Neural cell (in vitro differentiated cells): ENCODE data around the gene ANO1. TPM values are rescaled to one million over a fixed set of nuclear protein-coding genes. Genes with fewer than 3 reads are reported as not detected.

Experiments used
- H2AFZ ChIP-seq: fragments of 200-600, 300-800 bp; sonication (generic), shearing (Covaris generic); 2 replicates; pipeline ENCODE4 v1.6.0; 2014; ENCODE audit warnings: low read depth, mild to moderate bottlenecking, antibody characterized with exemption, low read length, moderate library complexity
- H3F3A ChIP-seq: fragments of 200-600 bp; shearing (Covaris generic); 2 replicates; pipeline ENCODE4 v1.6.1; 2016; ENCODE audit warnings: mild to moderate bottlenecking, moderate library complexity, mixed read lengths, antibody characterized with exemption, low read length; ENCODE audit not compliant: insufficient read depth, poor library complexity, severe bottlenecking
- H3K27ac ChIP-seq: fragments of 200-600, 300-800 bp; sonication (generic), shearing (Covaris generic); 2 replicates; pipeline ENCODE4 v1.5.1; 2014; ENCODE audit warnings: mild to moderate bottlenecking, low read length, moderate library complexity
- H3K27me3 ChIP-seq: fragments of 300-800, 200-600 bp; sonication (generic), shearing (Covaris generic); 2 replicates; pipeline ENCODE4 v1.6.0; 2014; ENCODE audit warnings: mild to moderate bottlenecking, low read depth, low read length, moderate library complexity; ENCODE audit not compliant: insufficient read depth
- H3K36me3 ChIP-seq: fragments of 300-800, 200-600 bp; sonication (generic), shearing (Covaris generic); 2 replicates; pipeline ENCODE4 v1.5.1; 2014; ENCODE audit warnings: mild to moderate bottlenecking, antibody characterized with exemption, low read length, moderate library complexity; ENCODE audit not compliant: insufficient read depth
- H3K4me2 ChIP-seq: fragments of 300-800, 200-600 bp; sonication (generic), shearing (Covaris generic); 2 replicates; pipeline ENCODE4 v1.6.0; 2014; ENCODE audit warnings: mild to moderate bottlenecking, low read length
- H3K4me3 ChIP-seq: fragments of 300-800, 200-600 bp; sonication (generic), shearing (Covaris generic); 2 replicates; pipeline ENCODE4 v1.5.1; 2014; ENCODE audit warnings: mild to moderate bottlenecking, low read length, moderate library complexity
- H3K79me2 ChIP-seq: fragments of 200-600 bp; shearing (Covaris generic); replicated peaks from 2 replicates; pipeline ENCODE4 v1.6.0; 2014; ENCODE audit warnings: mild to moderate bottlenecking, low read length, moderate library complexity; ENCODE audit not compliant: insufficient read depth
- H3K9ac ChIP-seq: fragments of 300-800, 200-600 bp; sonication (generic), shearing (Covaris generic); 2 replicates; pipeline ENCODE4 v1.6.1; 2016; ENCODE audit warnings: mild to moderate bottlenecking, low read length, mixed read lengths
- H3K9me2 ChIP-seq: fragments of 200-600 bp; shearing (Covaris generic); 2 replicates; pipeline ENCODE4 v1.6.1; 2016; ENCODE audit warnings: mild to moderate bottlenecking, low read length, mixed read lengths; ENCODE audit not compliant: insufficient read depth
- H3K9me3 ChIP-seq: fragments of 200-600, 300-800 bp; sonication (generic), shearing (Covaris generic); 2 replicates; pipeline ENCODE4 v1.6.1; 2016; ENCODE audit warnings: mild to moderate bottlenecking, mixed run types, low read length, moderate library complexity, mixed read lengths
- H4K20me1 ChIP-seq: fragments of 200-600 bp; shearing (Covaris generic); 2 replicates; pipeline ENCODE4 v1.6.1; 2016; ENCODE audit warnings: mild to moderate bottlenecking, mixed run types; ENCODE audit not compliant: insufficient read depth
- EP300 ChIP-seq: fragments of 450-650 bp; conservative IDR thresholded peaks from 2 replicates; pipeline ENCODE4 v1.6.1; 2014; ENCODE audit warnings: antibody characterized with exemption, mild to moderate bottlenecking, moderate library complexity; ENCODE audit not compliant: poor library complexity, severe bottlenecking
- EZH2 ChIP-seq: fragments of 200-600, 300-800 bp; shearing (Covaris generic), sonication (generic); IDR thresholded peaks from 2 replicates; pipeline ENCODE4 v1.6.1; 2014; ENCODE audit warnings: antibody characterized with exemption, low read length, borderline replicate concordance, mild to moderate bottlenecking; ENCODE audit not compliant: insufficient read depth, poor library complexity, severe bottlenecking
- MXI1 ChIP-seq: fragments of 450-650 bp; conservative IDR thresholded peaks from 2 replicates; pipeline ENCODE4 v1.6.1; 2014; ENCODE audit warnings: antibody characterized with exemption, mild to moderate bottlenecking; ENCODE audit not compliant: poor library complexity, severe bottlenecking
- POLR2AphosphoS5 ChIP-seq: IDR thresholded peaks from 2 replicates; pipeline ENCODE4 v1.6.1; 2012
- RAD21 ChIP-seq: fragments of 450-650 bp; conservative IDR thresholded peaks from 2 replicates; pipeline ENCODE4 v1.6.1; 2014; ENCODE audit warnings: antibody characterized with exemption, mild to moderate bottlenecking, moderate library complexity
- SMC3 ChIP-seq: fragments of 450-650 bp; conservative IDR thresholded peaks from 2 replicates; pipeline ENCODE4 v1.6.1; 2014; ENCODE audit warnings: antibody characterized with exemption, mild to moderate bottlenecking, moderate library complexity; ENCODE audit not compliant: poor library complexity
- TAF1 ChIP-seq: IDR thresholded peaks from 2 replicates; pipeline ENCODE4 v1.6.1; 2012; ENCODE audit warnings: low read depth
- polyA plus RNA-seq: library from polyadenylated mRNA; depleted of rRNA; stranded (reverse); fragments of >200 nt; gene quantifications from 2 replicates; pipeline ENCODE4 v1.2.3, GENCODE V29; 2014
- TF ChIP-seq, protein P1 (sequence below): fragments of 450-650 bp; IDR thresholded peaks from 2 replicates; pipeline ENCODE4 v1.5.1; 2014; ENCODE audit warnings: antibody characterized with exemption, mild to moderate bottlenecking, moderate library complexity; ENCODE audit not compliant: poor library complexity, severe bottlenecking
- TF ChIP-seq, protein P2 (sequence below): IDR thresholded peaks from 2 replicates; pipeline ENCODE4 v1.6.1; 2012; ENCODE audit warnings: borderline replicate concordance

The ANO1 gene
- polyA plus RNA-seq, 1 donor from 2014 or later = not detected

DNA sequence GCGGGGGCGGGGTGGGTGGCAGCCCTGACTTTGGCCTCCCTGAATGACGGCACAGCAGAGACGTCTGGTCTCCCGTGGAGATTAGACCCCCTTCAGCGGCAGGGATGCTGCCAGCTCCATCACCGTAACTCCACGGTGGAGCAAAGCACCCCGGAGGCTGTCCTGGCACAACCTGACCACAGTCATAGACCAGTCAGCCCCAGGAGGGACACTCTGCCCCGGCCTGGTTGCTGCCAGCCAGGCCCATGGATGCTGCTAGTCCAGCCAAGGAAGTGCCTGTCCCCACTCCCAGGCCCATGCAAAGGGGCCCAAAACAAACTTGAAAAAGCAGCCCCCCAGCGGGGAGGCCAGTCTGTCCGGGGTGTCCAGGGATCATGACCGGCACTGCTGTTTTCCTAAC, 11.5 kb upstream of the ANO1 start:
- H3K9ac ChIP-seq = no peak overlapping the region
- no peaks in the 10 kb centered on the region for H3K79me2 ChIP-seq
- no peaks in the 10 kb centered on the region for H3K9me2 ChIP-seq
- no peaks in the 10 kb centered on the region for H3K27me3 ChIP-seq
- H3K4me3 ChIP-seq = no peak overlapping the region
- no peak overlapping the region for H3K27ac ChIP-seq
- no peaks in the 10 kb centered on the region for H3F3A ChIP-seq
- no peaks in the 10 kb centered on the region for H3K9me3 ChIP-seq
- no peaks in the 10 kb centered on the region for H4K20me1 ChIP-seq
- H3K4me2 ChIP-seq = no peak overlapping the region
- TF ChIP-seq, protein P1, sequence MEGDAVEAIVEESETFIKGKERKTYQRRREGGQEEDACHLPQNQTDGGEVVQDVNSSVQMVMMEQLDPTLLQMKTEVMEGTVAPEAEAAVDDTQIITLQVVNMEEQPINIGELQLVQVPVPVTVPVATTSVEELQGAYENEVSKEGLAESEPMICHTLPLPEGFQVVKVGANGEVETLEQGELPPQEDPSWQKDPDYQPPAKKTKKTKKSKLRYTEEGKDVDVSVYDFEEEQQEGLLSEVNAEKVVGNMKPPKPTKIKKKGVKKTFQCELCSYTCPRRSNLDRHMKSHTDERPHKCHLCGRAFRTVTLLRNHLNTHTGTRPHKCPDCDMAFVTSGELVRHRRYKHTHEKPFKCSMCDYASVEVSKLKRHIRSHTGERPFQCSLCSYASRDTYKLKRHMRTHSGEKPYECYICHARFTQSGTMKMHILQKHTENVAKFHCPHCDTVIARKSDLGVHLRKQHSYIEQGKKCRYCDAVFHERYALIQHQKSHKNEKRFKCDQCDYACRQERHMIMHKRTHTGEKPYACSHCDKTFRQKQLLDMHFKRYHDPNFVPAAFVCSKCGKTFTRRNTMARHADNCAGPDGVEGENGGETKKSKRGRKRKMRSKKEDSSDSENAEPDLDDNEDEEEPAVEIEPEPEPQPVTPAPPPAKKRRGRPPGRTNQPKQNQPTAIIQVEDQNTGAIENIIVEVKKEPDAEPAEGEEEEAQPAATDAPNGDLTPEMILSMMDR = no peak
- TF ChIP-seq MXI1 (no peak), EZH2 (no peak), EP300 (no peak), TAF1 (no peak)
- no peak overlapping the region for H2AFZ ChIP-seq
- no peaks in the 10 kb centered on the region for H3K36me3 ChIP-seq

DNA sequence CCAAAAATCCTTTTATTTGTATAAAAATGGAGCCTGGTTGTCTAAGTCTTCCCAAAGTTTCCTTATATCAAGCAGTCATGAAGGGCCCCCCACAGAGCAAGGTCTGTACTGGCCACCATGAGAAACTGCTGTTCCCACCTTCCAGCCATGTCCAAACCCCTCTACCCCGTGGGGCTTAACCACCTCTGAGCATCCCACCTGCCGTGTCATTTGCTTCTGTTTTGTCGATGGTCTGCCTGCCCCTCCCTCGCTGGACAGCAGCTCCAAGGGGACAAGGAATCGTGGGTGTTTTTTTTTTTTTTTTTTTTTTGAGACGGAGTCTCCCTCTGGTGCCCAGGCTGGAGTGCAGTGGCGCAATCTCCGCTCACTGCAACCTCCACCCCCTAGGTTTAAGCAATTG, 11.1 kb upstream of the ANO1 start:
- Histone ChIP-seq H2AFZ (no peak overlapping the region), H3K79me2 (no peaks in the 10 kb centered on the region), H4K20me1 (no peaks in the 10 kb centered on the region), H3K4me3 (no peak overlapping the region), H3K9me2 (no peaks in the 10 kb centered on the region), H3K36me3 (no peaks in the 10 kb centered on the region), H3K9ac (no peak overlapping the region), H3K4me2 (no peak overlapping the region), H3F3A (no peaks in the 10 kb centered on the region), H3K27ac (no peak overlapping the region), H3K27me3 (no peaks in the 10 kb centered on the region), H3K9me3 (no peaks in the 10 kb centered on the region)
- TF ChIP-seq SMC3 (no peak), EZH2 (no peak), EP300 (no peak), RAD21 (no peak), POLR2AphosphoS5 (no peak), TAF1 (no peak), MXI1 (no peak)
- TF ChIP-seq, protein P1 = no peak
- TF ChIP-seq, protein P2, sequence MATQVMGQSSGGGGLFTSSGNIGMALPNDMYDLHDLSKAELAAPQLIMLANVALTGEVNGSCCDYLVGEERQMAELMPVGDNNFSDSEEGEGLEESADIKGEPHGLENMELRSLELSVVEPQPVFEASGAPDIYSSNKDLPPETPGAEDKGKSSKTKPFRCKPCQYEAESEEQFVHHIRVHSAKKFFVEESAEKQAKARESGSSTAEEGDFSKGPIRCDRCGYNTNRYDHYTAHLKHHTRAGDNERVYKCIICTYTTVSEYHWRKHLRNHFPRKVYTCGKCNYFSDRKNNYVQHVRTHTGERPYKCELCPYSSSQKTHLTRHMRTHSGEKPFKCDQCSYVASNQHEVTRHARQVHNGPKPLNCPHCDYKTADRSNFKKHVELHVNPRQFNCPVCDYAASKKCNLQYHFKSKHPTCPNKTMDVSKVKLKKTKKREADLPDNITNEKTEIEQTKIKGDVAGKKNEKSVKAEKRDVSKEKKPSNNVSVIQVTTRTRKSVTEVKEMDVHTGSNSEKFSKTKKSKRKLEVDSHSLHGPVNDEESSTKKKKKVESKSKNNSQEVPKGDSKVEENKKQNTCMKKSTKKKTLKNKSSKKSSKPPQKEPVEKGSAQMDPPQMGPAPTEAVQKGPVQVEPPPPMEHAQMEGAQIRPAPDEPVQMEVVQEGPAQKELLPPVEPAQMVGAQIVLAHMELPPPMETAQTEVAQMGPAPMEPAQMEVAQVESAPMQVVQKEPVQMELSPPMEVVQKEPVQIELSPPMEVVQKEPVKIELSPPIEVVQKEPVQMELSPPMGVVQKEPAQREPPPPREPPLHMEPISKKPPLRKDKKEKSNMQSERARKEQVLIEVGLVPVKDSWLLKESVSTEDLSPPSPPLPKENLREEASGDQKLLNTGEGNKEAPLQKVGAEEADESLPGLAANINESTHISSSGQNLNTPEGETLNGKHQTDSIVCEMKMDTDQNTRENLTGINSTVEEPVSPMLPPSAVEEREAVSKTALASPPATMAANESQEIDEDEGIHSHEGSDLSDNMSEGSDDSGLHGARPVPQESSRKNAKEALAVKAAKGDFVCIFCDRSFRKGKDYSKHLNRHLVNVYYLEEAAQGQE = no peak
